GM19043 (cell line): Measurements from ENCODE around the gene VEGFB.

ENCODE experiments used
- ATAC-seq: cut with Tn5 transposase; IDR thresholded peaks from one replicate; pipeline ENCODE4 v1.9.1; 2021; ENCODE audit warnings: low read depth; ENCODE audit not compliant: unreplicated experiment

Gene VEGFB

DNA sequence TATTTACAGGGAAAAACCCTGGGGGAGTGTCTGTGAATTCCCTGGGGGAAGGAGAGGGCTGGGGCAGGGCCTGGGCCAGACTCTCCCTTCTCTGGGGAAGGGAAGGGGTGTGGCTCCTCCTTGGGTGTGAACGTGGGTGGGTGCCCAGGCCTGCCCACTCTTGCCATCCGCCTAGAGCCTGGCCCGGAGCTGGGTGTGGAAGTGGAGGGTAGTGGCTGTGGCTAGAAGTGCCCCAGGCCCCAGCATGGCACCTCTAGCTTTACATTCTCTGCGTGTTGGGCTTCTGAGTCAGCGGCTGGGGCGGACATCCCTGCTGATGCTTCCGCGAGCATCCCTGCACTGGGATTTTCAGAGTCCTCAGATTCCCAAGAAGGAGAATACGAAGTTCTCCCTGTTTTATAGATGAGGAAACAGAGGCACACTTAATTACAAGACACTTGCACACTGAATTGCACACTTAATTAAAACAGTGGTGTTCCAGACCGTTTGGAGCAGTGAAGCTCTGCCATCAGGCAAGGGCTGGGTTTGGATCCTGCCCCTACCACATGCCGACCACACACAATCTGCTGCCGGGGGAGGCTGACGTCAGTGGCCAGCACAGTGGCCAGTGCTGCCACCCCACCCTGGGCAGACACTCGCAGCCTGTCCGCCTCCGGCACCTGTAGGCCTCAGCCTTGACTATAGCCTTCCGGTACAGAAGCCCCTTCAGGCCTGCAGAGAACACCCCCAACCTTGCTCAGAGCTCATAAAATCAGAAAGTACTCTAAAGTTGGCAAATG lies 42.5 kb downstream of the VEGFB start:
- no peak for ATAC-seq

DNA sequence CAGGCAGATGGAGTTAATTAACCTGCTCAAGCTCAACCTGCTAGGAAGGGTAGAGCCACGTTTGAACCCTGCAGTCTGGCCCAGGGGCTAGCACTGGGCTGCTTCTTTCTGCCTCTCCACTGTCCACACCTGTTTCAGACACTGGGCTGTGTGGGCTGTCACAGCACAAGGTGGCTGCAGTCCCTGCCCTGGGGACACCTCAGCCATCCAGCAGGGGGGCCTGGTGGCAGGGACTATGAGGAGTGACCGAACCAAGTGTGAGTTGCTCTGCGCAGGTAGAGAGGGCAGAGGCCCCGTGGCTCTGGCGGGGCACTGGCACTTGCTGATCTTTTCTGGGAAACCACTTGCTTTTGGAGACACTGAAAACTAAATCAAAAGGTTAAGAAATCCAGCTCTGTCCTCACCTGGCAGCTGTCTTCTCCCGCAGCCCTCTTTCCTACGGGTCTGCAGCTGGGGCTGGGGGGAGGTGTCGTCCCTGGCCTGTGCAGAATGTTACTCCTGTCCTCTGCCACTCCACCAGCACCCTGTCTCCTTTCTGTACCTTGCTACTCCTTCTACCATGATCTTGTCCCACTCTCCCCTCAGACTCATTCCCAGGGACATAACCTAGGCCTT lies 44.3 kb downstream of the VEGFB start:
- no peak for ATAC-seq

DNA sequence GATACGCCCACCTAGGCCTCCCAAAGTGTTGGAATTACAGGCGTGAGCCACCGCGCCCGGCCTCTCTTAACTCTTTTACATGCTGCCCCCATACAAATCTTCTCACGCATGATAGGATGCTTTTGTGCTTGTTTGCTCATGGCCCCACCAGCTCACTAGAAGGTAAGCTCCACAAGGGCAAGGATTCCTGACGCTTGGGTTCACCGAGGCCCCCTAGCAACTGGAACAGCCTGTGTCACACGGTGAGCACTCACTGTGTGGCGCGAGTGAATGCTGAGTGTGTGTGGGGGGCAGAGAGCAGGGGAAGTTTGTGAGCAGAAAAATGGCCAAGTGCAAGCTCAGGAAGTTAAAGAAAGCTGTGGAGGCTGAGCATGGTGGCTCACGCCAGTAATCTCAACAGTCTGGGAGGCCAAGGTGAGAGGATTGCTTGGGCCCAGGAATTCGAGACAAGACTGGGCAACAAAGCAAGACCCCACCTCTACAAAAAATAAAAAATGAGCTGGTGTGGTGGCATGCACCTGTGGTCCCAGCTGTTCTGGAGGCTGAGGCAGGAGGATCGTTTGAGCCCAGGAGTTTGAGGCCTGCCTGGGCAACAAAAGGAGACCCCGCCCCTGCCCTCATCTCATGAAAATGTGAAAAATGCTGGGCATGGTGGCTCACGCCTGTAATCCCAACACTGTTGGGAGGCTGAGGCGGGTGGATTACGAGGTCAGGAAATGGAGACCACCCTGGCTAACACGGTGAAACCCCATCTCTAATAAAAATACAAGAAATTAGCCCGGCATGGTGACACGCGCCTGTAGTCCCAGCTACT lies 47.8 kb downstream of the VEGFB start:
- no peak for ATAC-seq

DNA sequence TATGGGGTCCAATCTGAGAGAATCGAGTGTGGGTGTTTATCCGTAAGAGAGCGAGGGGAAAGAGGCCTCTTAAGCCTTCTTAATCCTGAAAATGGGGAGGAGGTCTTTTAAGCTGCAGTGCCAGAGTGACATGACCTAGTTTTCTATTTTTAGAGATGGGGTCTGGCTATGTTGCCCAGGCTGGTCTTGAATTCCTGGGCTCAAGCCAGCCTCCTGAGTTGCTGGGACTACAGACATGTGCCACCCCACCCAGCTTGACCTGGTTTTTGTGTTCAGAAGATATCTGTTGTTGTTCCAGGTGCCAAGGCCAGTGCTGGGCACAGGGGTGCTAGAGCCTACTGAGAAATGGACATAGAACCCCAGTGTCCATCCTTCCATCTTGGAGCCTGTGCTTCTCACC lies 48.7 kb downstream of the VEGFB start:
- ATAC-seq: no peak

- peak; percentile 84 for ATAC-seq
These were observed 49.9 kb downstream of the VEGFB start, which contains the start of gene BAD for GRCh38 chr11:64284048-64284961. Gene BAD, minus strand, starts transcription at chr11:64284665. Its CDS starts 297 bp downstream, at chr11:64284368.

GRCh38 chr11:64284962-64285884 lies 50.8 kb downstream of the VEGFB start, which contains the start of gene GPR137:
Gene GPR137, plus strand, starts transcription at chr11:64285848. Its CDS starts 677 bp downstream, at chr11:64286525.
- peak; percentile 48 for ATAC-seq

DNA sequence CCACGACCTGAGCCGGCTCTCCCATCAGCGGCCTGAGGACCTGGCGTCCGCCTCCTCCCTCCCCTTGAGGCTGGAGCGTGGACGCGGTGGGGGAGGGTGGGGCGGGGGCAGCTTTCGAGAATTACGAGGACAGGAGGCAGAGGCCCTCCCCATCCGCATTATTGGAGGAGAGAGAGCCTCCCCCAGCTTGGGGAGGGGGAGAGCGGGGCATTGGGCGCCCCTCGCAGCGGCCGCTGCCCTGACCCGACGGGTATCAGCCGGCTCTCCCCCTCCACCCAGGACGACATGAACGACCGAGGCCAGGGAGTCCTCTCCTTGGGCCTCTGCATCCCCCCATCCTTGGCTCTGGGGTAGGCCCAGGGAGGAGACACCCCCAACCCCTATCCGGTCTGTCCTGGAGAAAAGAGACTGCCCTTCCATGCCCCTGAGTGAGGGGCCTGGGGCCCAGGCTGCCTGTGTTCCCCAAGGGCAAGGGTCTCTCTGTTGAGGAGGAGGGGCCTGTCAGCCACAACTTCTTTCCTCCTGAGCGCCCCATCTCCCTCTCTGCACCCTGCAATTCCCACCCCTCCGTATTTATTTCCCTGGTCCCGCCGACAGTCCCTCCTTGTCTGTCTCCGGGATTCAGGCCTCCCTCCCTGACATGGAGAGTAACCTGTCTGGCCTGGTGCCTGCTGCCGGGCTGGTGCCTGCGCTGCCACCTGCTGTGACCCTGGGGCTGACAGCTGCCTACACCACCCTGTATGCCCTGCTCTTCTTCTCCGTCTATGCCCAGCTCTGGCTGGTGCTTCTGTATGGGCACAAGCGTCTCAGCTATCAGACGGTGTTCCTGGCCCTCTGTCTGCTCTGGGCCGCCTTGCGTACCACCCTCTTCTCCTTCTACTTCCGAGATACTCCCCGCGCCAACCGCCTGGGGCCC lies 51.8 kb downstream of the VEGFB start:
- ATAC-seq: no peak

DNA sequence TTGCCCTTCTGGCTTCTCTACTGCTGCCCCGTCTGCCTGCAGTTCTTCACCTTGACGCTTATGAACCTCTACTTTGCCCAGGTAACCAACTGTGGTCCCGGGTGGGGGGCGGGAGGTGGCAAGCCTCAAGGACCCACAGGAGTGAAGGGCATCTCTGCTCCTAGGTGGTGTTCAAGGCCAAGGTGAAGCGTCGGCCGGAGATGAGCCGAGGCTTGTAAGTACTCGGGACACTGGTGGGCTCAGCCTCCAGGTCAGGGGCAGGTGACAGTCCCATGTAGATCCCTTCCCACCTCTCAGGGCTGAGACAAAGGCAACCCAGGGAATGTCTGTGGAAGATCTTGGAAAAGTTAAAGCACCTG lies 52.4 kb downstream of the VEGFB start:
- ATAC-seq: no peak

DNA sequence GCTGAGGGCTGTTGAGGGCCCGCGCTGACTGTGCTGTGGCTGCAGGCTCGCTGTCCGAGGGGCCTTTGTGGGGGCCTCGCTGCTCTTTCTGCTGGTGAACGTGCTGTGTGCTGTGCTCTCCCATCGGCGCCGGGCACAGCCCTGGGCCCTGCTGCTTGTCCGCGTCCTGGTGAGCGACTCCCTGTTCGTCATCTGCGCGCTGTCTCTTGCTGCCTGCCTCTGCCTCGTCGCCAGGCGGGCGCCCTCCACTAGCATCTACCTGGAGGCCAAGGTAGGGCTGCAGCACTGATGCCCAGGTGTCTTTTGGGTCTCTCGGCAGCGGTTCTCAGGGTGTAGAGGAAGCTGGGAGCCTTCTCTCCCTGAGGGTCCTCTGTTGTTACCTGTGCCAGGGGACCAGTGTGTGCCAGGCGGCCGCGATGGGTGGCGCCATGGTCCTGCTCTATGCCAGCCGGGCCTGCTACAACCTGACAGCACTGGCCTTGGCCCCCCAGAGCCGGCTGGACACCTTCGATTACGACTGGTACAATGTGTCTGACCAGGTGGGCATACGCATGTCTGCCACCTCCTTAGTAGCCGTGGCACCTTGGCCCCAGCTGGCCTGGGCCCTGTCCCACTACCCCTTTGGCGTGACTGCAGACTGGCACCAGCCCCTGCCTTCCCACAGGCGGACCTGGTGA lies 53.4 kb downstream of the VEGFB start:
- ATAC-seq: no peak

- ATAC-seq: no peak
These were observed 54.0 kb downstream of the VEGFB start for GRCh38 chr11:64288353-64288750.
